ENCODE results near the gene KBTBD12.

- TF ChIP-seq TAF1 (IDR thresholded peaks at IDR 0.05; ENCODE audit: borderline replicate concordance, insufficient read depth, low read length), result no peak
- no peak for TF ChIP-seq SIN3A (IDR thresholded peaks at IDR 0.05; ENCODE audit: borderline replicate concordance, insufficient read depth, low read length)
- TF ChIP-seq POLR2AphosphoS5 (IDR thresholded peaks at IDR 0.05; ENCODE audit: low read depth, low read length), result no peak
- no peak for TF ChIP-seq REST (IDR thresholded peaks at IDR 0.05; ENCODE audit: insufficient read depth in 1 of 2, low read depth in 2 of 2, low read length in 2 of 2)
- no peak for TF ChIP-seq FOXP2 (optimal IDR thresholded peaks at IDR 0.05; ENCODE audit: borderline replicate concordance, extremely low read depth, extremely low read length, insufficient read depth)
These were observed 101.5 kb downstream of the KBTBD12 start for GRCh38 chr3:128016502-128016901.

All from PFSK-1 (cell line).